Prostate gland (tissue), 2 donors: ENCODE measurements around the gene DSE.

Experiments
- POLR2AphosphoS5 ChIP-seq: sonication (generic); formaldehyde crosslinking; IDR thresholded peaks from one replicate; pipeline ENCODE4 v1.6.1; 2017; ENCODE audit warnings: antibody characterized with exemption
- TF ChIP-seq, protein P1 (sequence below), 4 experiments: fragments of 200-600 bp in 2 of 4; fragments of 450-650 bp in 2 of 4; sonication (generic) in 2 of 4; IDR thresholded peaks; 1 replicate in 3 of 4; 2 replicates in 1 of 4; pipeline ENCODE4 v1.5.1; 2016 to 2019; ENCODE audit warnings: antibody characterized with exemption in 4 of 4, mild to moderate bottlenecking in 2 of 4, moderate library complexity in 2 of 4

GRCh38 chr6:116371120-116371917 lies 572 bp downstream of the DSE start:
- TF ChIP-seq, protein P1, sequence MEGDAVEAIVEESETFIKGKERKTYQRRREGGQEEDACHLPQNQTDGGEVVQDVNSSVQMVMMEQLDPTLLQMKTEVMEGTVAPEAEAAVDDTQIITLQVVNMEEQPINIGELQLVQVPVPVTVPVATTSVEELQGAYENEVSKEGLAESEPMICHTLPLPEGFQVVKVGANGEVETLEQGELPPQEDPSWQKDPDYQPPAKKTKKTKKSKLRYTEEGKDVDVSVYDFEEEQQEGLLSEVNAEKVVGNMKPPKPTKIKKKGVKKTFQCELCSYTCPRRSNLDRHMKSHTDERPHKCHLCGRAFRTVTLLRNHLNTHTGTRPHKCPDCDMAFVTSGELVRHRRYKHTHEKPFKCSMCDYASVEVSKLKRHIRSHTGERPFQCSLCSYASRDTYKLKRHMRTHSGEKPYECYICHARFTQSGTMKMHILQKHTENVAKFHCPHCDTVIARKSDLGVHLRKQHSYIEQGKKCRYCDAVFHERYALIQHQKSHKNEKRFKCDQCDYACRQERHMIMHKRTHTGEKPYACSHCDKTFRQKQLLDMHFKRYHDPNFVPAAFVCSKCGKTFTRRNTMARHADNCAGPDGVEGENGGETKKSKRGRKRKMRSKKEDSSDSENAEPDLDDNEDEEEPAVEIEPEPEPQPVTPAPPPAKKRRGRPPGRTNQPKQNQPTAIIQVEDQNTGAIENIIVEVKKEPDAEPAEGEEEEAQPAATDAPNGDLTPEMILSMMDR (IDR thresholded peaks at IDR 0.05), result no peak
- no peak for TF ChIP-seq POLR2AphosphoS5
